ENCODE data around the gene P3R3URF. TPM values are rescaled to one million over a fixed set of nuclear protein-coding genes. Genes with fewer than 3 reads are reported as not detected.

Gene P3R3URF
- total and polyA plus RNA-seq, 2 donors: not detected

DNA sequence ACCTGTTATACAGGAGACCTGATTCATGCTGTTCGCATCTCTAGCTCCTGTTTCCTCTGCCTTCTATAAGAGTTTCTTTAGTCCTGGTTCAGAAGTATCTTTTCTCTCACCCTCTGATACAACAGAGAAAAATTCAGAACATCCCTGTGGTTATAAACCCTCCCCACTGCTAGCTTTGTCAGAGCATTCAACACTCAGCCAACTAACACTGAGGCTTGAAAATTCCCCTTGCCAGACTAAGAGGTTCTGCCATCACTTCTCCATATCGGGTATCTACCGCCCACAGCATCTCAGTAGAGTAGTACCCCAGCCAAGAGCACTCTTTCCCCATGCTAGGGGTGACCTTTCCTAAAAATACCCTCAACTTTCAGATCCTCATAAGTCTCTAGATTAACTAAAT lies 24.3 kb downstream of the P3R3URF start:
- DNase-seq (ENCODE audit: extremely low spot score): no peak
- 88% methylated on average over 3 of the region's 3 CpGs for WGBS
- Histone ChIP-seq H3K36me3 (ENCODE audit: insufficient read depth) (no peaks in the 10 kb centered on the region), H3K4me1 (ENCODE audit: insufficient read depth) (no peaks in the 10 kb centered on the region), H3K4me3 (ENCODE audit: low read depth, low read length) (no peak overlapping the region), H3K27ac (ENCODE audit: low read depth) (no peak overlapping the region)

DNA sequence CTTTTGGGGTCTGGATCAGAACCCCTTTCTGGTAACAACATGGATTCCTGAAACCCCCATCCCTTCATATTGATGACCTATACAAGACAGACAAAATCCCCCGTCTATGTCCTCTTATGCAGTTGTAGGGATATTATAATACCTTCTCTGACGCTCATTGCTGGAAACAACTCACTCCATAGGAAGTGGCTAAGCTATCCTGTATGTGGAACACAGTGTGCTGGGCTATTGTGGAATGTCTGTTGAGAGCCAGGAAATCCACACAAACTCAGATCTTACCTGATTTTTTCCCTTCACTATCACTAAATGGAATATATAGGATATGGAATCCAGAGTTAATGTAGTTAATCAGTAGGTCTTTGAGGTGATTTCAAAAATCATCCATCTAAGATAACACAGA lies 26.2 kb downstream of the P3R3URF start:
- Histone ChIP-seq H3K4me3 (ENCODE audit: low read depth, low read length) (no peak overlapping the region), H3K36me3 (ENCODE audit: insufficient read depth) (no peaks in the 10 kb centered on the region), H3K4me1 (ENCODE audit: insufficient read depth) (no peaks in the 10 kb centered on the region), H3K27ac (ENCODE audit: low read depth) (no peak overlapping the region)
- no peak for DNase-seq (ENCODE audit: extremely low spot score)
- WGBS: 90% methylated on average over 2 of the region's 2 CpGs

DNA sequence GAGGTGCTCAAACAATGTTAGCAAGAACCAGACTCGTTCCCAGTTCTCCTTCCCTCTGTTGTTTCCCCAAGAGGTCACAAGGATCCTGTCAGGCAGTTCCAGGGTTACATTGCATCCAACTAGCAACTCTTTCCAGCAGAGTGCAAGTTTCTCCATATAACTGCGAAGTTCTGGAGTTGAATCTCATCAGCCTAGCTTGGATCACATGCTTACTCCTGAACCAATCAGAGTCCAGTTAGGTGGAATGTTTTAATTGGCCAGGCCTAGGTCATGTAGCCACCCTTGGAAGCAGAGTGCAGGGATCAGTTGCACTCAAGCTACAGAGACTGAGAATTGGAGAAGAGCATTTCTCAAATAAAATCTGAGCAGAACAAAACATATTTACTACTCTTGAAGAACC lies 28.0 kb downstream of the P3R3URF start:
- Histone ChIP-seq H3K36me3 (ENCODE audit: insufficient read depth) (no peaks in the 10 kb centered on the region), H3K27ac (ENCODE audit: low read depth) (no peak overlapping the region), H3K4me3 (ENCODE audit: low read depth, low read length) (no peak overlapping the region), H3K4me1 (ENCODE audit: insufficient read depth) (no peaks in the 10 kb centered on the region)
- DNase-seq (ENCODE audit: extremely low spot score): no peak
- WGBS: 66% methylated on average over 2 of the region's 2 CpGs

DNA sequence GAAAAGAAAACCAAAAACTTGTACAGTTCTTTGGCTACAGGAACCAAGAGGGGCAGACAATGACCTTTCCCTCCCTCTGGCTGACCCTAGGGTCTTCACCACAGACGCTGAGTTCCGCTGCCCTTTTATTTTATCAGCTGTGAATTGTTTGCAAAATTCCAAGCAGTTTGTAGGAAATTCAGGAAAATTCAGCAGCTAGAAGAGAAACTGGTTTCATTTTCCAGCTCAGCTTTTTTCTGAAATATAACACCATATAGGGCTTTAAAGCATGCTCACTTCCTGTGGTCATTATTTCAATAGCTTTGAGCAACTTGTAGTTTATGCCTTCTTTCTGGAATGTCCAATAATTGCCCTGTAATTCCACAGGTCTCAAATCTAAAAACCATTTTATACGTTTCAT lies 38.4 kb downstream of the P3R3URF start:
- Histone ChIP-seq H3K4me1 (ENCODE audit: insufficient read depth) (no peaks in the 10 kb centered on the region), H3K27ac (ENCODE audit: low read depth) (no peak overlapping the region), H3K36me3 (ENCODE audit: insufficient read depth) (no peaks in the 10 kb centered on the region), H3K4me3 (ENCODE audit: low read depth, low read length) (peak overlapping the region; percentile 13)
- no peak for DNase-seq (ENCODE audit: extremely low spot score)
- WGBS: 48% methylated on average over 3 of the region's 3 CpGs

DNA sequence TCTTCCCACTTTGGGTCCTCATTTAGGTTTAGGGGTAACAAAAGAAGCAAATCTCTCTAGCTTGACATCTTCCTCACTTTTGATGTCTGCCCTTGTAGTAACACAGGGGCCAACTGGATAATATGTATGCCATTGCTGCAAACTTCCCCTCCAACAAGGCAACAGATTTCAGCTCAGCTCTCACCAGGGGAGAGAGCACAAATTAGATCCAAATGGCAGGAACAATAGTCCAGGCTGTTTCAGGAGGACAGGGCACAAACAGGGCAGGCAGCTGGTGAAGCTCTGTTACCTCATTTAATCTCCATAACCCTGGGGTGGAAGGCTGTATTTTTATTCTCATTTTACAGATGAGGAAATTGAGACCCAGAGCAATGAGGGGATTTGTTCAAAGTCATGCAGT lies 39.6 kb downstream of the P3R3URF start:
- no peak for DNase-seq (ENCODE audit: extremely low spot score)
- H3K36me3 ChIP-seq (ENCODE audit: insufficient read depth): no peaks in the 10 kb centered on the region
- H3K4me3 ChIP-seq (ENCODE audit: low read depth, low read length): no peak overlapping the region
- no peak overlapping the region for H3K27ac ChIP-seq (ENCODE audit: low read depth)
- no peaks in the 10 kb centered on the region for H3K4me1 ChIP-seq (ENCODE audit: insufficient read depth)

GRCh38 chr1:46134660-46135331 lies 41.5 kb downstream of the P3R3URF start:
- Histone ChIP-seq H3K27ac (ENCODE audit: low read depth) (no peak overlapping the region), H3K4me3 (ENCODE audit: low read depth, low read length) (no peak overlapping the region), H3K4me1 (ENCODE audit: insufficient read depth) (no peaks in the 10 kb centered on the region), H3K36me3 (ENCODE audit: insufficient read depth) (no peaks in the 10 kb centered on the region)
- 45% methylated on average over 3 of the region's 3 CpGs for WGBS
- DNase-seq (ENCODE audit: extremely low spot score): no peak

DNA sequence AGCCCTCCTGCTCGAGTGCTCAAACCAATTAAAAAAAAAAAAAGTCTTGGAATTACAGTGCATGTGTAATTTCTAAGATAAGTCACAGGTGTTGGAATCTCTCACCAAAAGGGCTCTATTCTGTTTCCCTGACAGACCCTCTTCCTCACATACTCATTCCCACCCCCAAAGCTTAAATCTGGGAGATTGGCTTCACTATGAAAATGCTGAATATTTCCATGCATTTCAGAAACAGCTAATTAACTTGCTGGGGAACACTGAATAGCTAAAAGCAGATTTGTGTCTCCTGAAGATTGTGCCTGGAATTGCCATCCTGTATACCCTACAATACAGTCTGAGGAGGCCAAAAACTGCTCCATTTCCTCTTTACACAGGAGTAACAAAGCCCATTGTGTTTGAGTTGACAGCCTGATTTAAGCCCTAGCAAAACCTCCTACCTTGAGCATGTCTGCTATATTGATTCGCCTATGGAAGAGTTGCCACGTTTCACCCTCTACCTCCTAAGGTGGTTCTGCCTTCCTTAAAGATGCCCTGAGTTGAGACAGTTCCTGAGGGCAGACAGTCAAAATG lies 42.4 kb downstream of the P3R3URF start:
- peak overlapping the region; percentile 45 for H3K4me3 ChIP-seq (ENCODE audit: low read depth, low read length)
- H3K36me3 ChIP-seq (ENCODE audit: insufficient read depth): no peaks in the 10 kb centered on the region
- no peak for DNase-seq (ENCODE audit: extremely low spot score)
- no peaks in the 10 kb centered on the region for H3K4me1 ChIP-seq (ENCODE audit: insufficient read depth)
- 62% methylated on average over 3 of the region's 3 CpGs for WGBS
- H3K27ac ChIP-seq (ENCODE audit: low read depth): no peak overlapping the region

DNA sequence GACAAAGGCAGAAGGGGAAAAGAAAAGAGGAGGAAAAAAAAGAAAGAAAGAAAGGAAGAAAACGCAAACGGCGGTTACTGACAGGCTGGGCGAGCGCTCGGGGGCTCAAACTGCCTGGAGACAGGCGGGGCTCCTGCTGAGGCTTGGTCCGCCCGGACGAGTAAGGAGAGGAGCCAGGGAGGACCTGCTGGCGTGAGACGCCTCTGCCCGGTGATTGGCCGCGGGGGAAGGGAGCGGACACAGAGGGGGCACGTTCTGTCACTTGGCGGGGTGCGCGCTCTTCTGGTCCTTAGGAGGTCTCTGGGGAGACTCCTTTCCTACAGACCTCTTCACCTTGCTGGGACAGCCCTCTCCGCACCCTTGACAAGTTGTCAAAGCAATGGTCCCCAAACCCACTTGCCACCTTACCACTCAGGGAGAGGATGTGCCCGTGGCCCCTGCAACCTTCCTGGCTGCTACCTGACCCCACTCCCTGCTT lies 43.1 kb downstream of the P3R3URF start:
- no peak overlapping the region for H3K27ac ChIP-seq (ENCODE audit: low read depth)
- under 1% methylated on average over 22 of the region's 22 CpGs for WGBS
- H3K36me3 ChIP-seq (ENCODE audit: insufficient read depth): no peaks in the 10 kb centered on the region
- peak overlapping the region; percentile 45 for H3K4me3 ChIP-seq (ENCODE audit: low read depth, low read length)
- DNase-seq (ENCODE audit: extremely low spot score): no peak
- H3K4me1 ChIP-seq (ENCODE audit: insufficient read depth): no peaks in the 10 kb centered on the region

- no peaks in the 10 kb centered on the region for H3K36me3 ChIP-seq (ENCODE audit: insufficient read depth)
- peak; percentile 97 for DNase-seq (ENCODE audit: extremely low spot score)
- peak within 1 kb of the TSS; percentile 72 for H3K4me3 ChIP-seq (ENCODE audit: low read depth, low read length)
- no peaks in the 10 kb centered on the region for H3K4me1 ChIP-seq (ENCODE audit: insufficient read depth)
- peak within 1 kb of the TSS; percentile 34 for H3K27ac ChIP-seq (ENCODE audit: low read depth)
- under 1% methylated on average over 55 of the region's 55 CpGs for WGBS
Observed at GRCh38 chr1:46132529-46133180, 43.6 kb downstream of the P3R3URF start, which contains the start of gene PIK3R3. Gene PIK3R3 (minus strand): TSS chr1:46132629. CDS start chr1:46131952, 677 bp downstream.

DNA sequence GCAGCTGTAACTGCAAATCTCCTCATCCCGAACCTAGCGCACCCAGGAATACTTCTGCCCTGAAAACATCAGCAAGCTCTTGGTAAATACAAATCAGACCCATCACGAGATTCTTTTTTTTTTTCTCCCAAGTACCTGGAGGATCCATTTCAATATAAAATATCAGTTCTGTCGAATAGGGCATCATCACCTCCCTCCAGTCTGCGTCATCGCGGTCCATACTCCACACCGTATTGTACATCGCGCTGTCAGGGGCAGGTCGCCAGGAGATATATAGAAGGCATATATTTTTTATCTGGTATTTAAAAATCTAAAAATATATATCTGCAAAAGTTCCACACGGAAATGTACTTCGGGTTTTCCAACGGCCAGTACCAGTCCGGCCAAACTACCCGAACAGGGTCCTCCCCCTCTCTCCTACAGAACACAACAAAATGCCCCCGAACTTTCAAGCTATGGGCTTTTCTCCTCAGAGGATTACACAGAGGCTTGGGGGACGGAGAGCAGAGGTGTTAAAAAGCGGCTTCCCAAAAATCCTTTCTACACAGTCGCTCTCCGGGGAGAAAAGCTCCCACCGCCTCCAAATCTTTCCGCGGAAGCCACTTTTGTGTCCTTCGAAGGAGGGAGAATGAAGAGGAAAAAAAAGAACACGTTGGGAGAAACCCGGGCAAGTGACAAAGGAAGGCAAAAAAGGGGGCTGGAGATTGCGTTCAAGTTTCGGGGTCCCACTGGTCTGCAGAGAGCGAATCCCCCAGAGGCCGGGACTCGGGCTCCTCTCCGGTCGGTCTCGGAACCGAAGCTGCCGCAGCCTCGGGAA lies 44.4 kb downstream of the P3R3URF start:
- H3K27ac ChIP-seq (ENCODE audit: low read depth): peak overlapping the region; percentile 34
- WGBS: under 1% methylated on average over 38 of the region's 38 CpGs
- peak; percentile 13 for DNase-seq (ENCODE audit: extremely low spot score)
- peak overlapping the region; percentile 72 for H3K4me3 ChIP-seq (ENCODE audit: low read depth, low read length)
- no peaks in the 10 kb centered on the region for H3K36me3 ChIP-seq (ENCODE audit: insufficient read depth)
- H3K4me1 ChIP-seq (ENCODE audit: insufficient read depth): no peaks in the 10 kb centered on the region

- peak; percentile 6 for DNase-seq (ENCODE audit: extremely low spot score)
- no peaks in the 10 kb centered on the region for H3K4me1 ChIP-seq (ENCODE audit: insufficient read depth)
- WGBS: 1% methylated on average over 10 of the region's 10 CpGs
- H3K36me3 ChIP-seq (ENCODE audit: insufficient read depth): no peaks in the 10 kb centered on the region
- no peak overlapping the region for H3K27ac ChIP-seq (ENCODE audit: low read depth)
- peak overlapping the region; percentile 72 for H3K4me3 ChIP-seq (ENCODE audit: low read depth, low read length)
Observed at GRCh38 chr1:46131093-46131492, 45.2 kb downstream of the P3R3URF start.

DNA sequence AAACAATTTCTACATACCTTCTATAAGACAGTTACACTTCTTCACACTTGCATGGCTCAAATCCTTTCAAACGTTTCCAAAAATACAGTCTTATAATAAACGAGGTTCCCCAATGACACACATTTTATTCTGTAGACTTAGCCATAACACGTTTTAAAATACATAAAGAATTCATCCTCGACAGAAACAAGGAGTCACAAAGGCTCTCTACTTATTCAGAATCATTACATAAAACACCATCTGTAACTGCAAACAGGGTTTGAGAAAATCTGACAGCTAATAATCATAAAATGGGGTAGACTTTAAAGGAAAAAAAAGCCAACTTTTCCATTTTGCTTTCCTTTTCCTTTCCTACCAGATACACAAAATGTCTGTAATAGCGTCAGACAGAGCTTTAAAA lies 45.7 kb downstream of the P3R3URF start:
- 12% methylated on average over 5 of the region's 5 CpGs for WGBS
- Histone ChIP-seq H3K4me1 (ENCODE audit: insufficient read depth) (no peaks in the 10 kb centered on the region), H3K4me3 (ENCODE audit: low read depth, low read length) (peak overlapping the region; percentile 72), H3K36me3 (ENCODE audit: insufficient read depth) (no peaks in the 10 kb centered on the region), H3K27ac (ENCODE audit: low read depth) (no peak overlapping the region)
- DNase-seq (ENCODE audit: extremely low spot score): no peak

- no peak overlapping the region for H3K27ac ChIP-seq (ENCODE audit: low read depth)
- WGBS: 54% methylated on average over 1 of the region's 1 CpG
- no peak for DNase-seq (ENCODE audit: extremely low spot score)
- no peaks in the 10 kb centered on the region for H3K36me3 ChIP-seq (ENCODE audit: insufficient read depth)
- peak overlapping the region; percentile 72 for H3K4me3 ChIP-seq (ENCODE audit: low read depth, low read length)
- H3K4me1 ChIP-seq (ENCODE audit: insufficient read depth): no peaks in the 10 kb centered on the region
Observed at GRCh38 chr1:46130121-46130520, 46.2 kb downstream of the P3R3URF start.
